ENCODE results near the gene GABBR2.
A peak's percentile ranks its signal among the peaks of the same experiment; 100 is the strongest.

Gene GABBR2

GRCh38 chr9:98708933-98709911 is at the start of gene GABBR2:
Gene GABBR2, minus strand, starts transcription at chr9:98708935. Its CDS starts 198 bp downstream, at chr9:98708737.
- Histone ChIP-seq H3K4me1 (ENCODE audit: control insufficient read depth, insufficient read depth, low read length) (peaks cover 5% of the 10 kb centered on the region), H3K9ac (ENCODE audit: low read length) (no peak within 1 kb of the TSS), H3K9me3 (ENCODE audit: control insufficient read depth, low read length) (no peaks in the 10 kb centered on the region), H3K27me3 (replicated peaks; ENCODE audit: control insufficient read depth, insufficient read depth, low read length) (peaks cover 32% of the 10 kb centered on the region), H3K36me3 (ENCODE audit: control insufficient read depth, insufficient read depth, low read length, severe bottlenecking) (no peaks in the 10 kb centered on the region), H3K4me3 (ENCODE audit: low read length) (peak within 1 kb of the TSS; percentile 68)
- peak; percentile 10 for DNase-seq (ENCODE audit: low read depth)

GRCh38 chr9:98755006-98755618 is 46.4 kb upstream of the GABBR2 start:
- H3K4me1 ChIP-seq (ENCODE audit: control insufficient read depth, insufficient read depth, low read length): no peaks in the 10 kb centered on the region
- peaks cover 11% of the 10 kb centered on the region for H3K9me3 ChIP-seq (ENCODE audit: control insufficient read depth, low read length)
- no peaks in the 10 kb centered on the region for H3K27me3 ChIP-seq (replicated peaks; ENCODE audit: control insufficient read depth, insufficient read depth, low read length)
- H3K4me3 ChIP-seq (ENCODE audit: low read length): no peak overlapping the region
- peaks cover 69% of the 10 kb centered on the region for H3K36me3 ChIP-seq (ENCODE audit: control insufficient read depth, insufficient read depth, low read length, severe bottlenecking)
- DNase-seq (ENCODE audit: low read depth): no peak
- H3K9ac ChIP-seq (ENCODE audit: low read length): no peak overlapping the region

- Histone ChIP-seq H3K4me3 (ENCODE audit: low read length) (no peak overlapping the region), H3K4me1 (ENCODE audit: control insufficient read depth, insufficient read depth, low read length) (no peaks in the 10 kb centered on the region), H3K9ac (ENCODE audit: low read length) (no peak overlapping the region), H3K27me3 (replicated peaks; ENCODE audit: control insufficient read depth, insufficient read depth, low read length) (no peaks in the 10 kb centered on the region), H3K36me3 (ENCODE audit: control insufficient read depth, insufficient read depth, low read length, severe bottlenecking) (peaks cover 62% of the 10 kb centered on the region), H3K9me3 (ENCODE audit: control insufficient read depth, low read length) (no peaks in the 10 kb centered on the region)
- no peak for DNase-seq (ENCODE audit: low read depth)
These were observed 42.5 kb upstream of the GABBR2 start for GRCh38 chr9:98751210-98751609.

GRCh38 chr9:98750364-98751060 is 41.8 kb upstream of the GABBR2 start:
- H3K9ac ChIP-seq (ENCODE audit: low read length): no peak overlapping the region
- no peak overlapping the region for H3K4me3 ChIP-seq (ENCODE audit: low read length)
- no peaks in the 10 kb centered on the region for H3K4me1 ChIP-seq (ENCODE audit: control insufficient read depth, insufficient read depth, low read length)
- peak; percentile 47 for DNase-seq (ENCODE audit: low read depth)
- no peaks in the 10 kb centered on the region for H3K9me3 ChIP-seq (ENCODE audit: control insufficient read depth, low read length)
- no peaks in the 10 kb centered on the region for H3K27me3 ChIP-seq (replicated peaks; ENCODE audit: control insufficient read depth, insufficient read depth, low read length)
- peaks cover 58% of the 10 kb centered on the region for H3K36me3 ChIP-seq (ENCODE audit: control insufficient read depth, insufficient read depth, low read length, severe bottlenecking)

GRCh38 chr9:98747476-98747875 is 38.7 kb upstream of the GABBR2 start:
- Histone ChIP-seq H3K4me3 (ENCODE audit: low read length) (no peak overlapping the region), H3K36me3 (ENCODE audit: control insufficient read depth, insufficient read depth, low read length, severe bottlenecking) (peaks cover 47% of the 10 kb centered on the region), H3K27me3 (replicated peaks; ENCODE audit: control insufficient read depth, insufficient read depth, low read length) (no peaks in the 10 kb centered on the region), H3K9ac (ENCODE audit: low read length) (no peak overlapping the region), H3K4me1 (ENCODE audit: control insufficient read depth, insufficient read depth, low read length) (no peaks in the 10 kb centered on the region), H3K9me3 (ENCODE audit: control insufficient read depth, low read length) (no peaks in the 10 kb centered on the region)
- DNase-seq (ENCODE audit: low read depth): no peak

- Histone ChIP-seq H3K9me3 (ENCODE audit: control insufficient read depth, low read length) (no peaks in the 10 kb centered on the region), H3K4me3 (ENCODE audit: low read length) (no peak overlapping the region), H3K9ac (ENCODE audit: low read length) (no peak overlapping the region), H3K36me3 (ENCODE audit: control insufficient read depth, insufficient read depth, low read length, severe bottlenecking) (peaks cover 39% of the 10 kb centered on the region), H3K4me1 (ENCODE audit: control insufficient read depth, insufficient read depth, low read length) (no peaks in the 10 kb centered on the region), H3K27me3 (replicated peaks; ENCODE audit: control insufficient read depth, insufficient read depth, low read length) (no peaks in the 10 kb centered on the region)
- DNase-seq (ENCODE audit: low read depth): no peak
These were observed 36.7 kb upstream of the GABBR2 start for GRCh38 chr9:98745470-98745869.

GRCh38 chr9:98743818-98744611 is 35.3 kb upstream of the GABBR2 start:
- Histone ChIP-seq H3K9me3 (ENCODE audit: control insufficient read depth, low read length) (no peaks in the 10 kb centered on the region), H3K27me3 (replicated peaks; ENCODE audit: control insufficient read depth, insufficient read depth, low read length) (no peaks in the 10 kb centered on the region), H3K4me3 (ENCODE audit: low read length) (no peak overlapping the region), H3K36me3 (ENCODE audit: control insufficient read depth, insufficient read depth, low read length, severe bottlenecking) (peaks cover 31% of the 10 kb centered on the region), H3K9ac (ENCODE audit: low read length) (no peak overlapping the region), H3K4me1 (ENCODE audit: control insufficient read depth, insufficient read depth, low read length) (no peaks in the 10 kb centered on the region)
- no peak for DNase-seq (ENCODE audit: low read depth)

- H3K36me3 ChIP-seq (ENCODE audit: control insufficient read depth, insufficient read depth, low read length, severe bottlenecking): peaks cover 33% of the 10 kb centered on the region
- no peaks in the 10 kb centered on the region for H3K9me3 ChIP-seq (ENCODE audit: control insufficient read depth, low read length)
- no peaks in the 10 kb centered on the region for H3K4me1 ChIP-seq (ENCODE audit: control insufficient read depth, insufficient read depth, low read length)
- no peaks in the 10 kb centered on the region for H3K27me3 ChIP-seq (replicated peaks; ENCODE audit: control insufficient read depth, insufficient read depth, low read length)
- no peak overlapping the region for H3K9ac ChIP-seq (ENCODE audit: low read length)
- no peak for DNase-seq (ENCODE audit: low read depth)
- no peak overlapping the region for H3K4me3 ChIP-seq (ENCODE audit: low read length)
These were observed 34.6 kb upstream of the GABBR2 start for GRCh38 chr9:98743329-98743728.

- Histone ChIP-seq H3K9me3 (ENCODE audit: control insufficient read depth, low read length) (no peaks in the 10 kb centered on the region), H3K4me1 (ENCODE audit: control insufficient read depth, insufficient read depth, low read length) (no peaks in the 10 kb centered on the region), H3K9ac (ENCODE audit: low read length) (no peak overlapping the region), H3K4me3 (ENCODE audit: low read length) (no peak overlapping the region), H3K27me3 (replicated peaks; ENCODE audit: control insufficient read depth, insufficient read depth, low read length) (no peaks in the 10 kb centered on the region), H3K36me3 (ENCODE audit: control insufficient read depth, insufficient read depth, low read length, severe bottlenecking) (peaks cover 28% of the 10 kb centered on the region)
- DNase-seq (ENCODE audit: low read depth): peak; percentile 33
These were observed 33.9 kb upstream of the GABBR2 start for GRCh38 chr9:98742325-98743280.

Data from adipocyte (in vitro differentiated cells).